ENCODE results near the gene ZSWIM8.

DNA sequence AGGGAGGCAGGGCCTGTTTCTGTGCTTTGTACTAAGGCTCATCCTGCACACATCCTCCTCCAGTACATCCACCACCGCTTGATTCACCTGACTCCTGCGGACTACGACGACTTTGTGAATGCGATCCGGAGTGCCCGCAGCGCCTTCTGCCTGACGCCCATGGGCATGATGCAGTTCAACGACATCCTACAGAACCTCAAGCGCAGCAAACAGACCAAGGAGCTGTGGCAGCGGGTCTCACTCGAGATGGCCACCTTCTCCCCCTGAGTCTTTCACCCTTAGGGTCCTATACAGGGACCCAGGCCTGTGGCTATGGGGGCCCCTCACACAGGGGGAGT is 15.8 kb downstream of the ZSWIM8 start:
- TF ChIP-seq EZH2 (IDR thresholded peaks at IDR 0.05; ENCODE audit: low read depth, low read length, severe bottlenecking) (no peak), KDM1A (IDR thresholded peaks at IDR 0.05; ENCODE audit: borderline replicate concordance, low read length) (no peak), HDAC6 (IDR thresholded peaks at IDR 0.05; ENCODE audit: low read depth, low read length) (no peak), RAD21 (IDR thresholded peaks at IDR 0.05 in 1 of 2, conservative IDR thresholded peaks at IDR 0.05 in 1 of 2; ENCODE audit: low read depth in 2 of 2, low read length in 2 of 2) (no peak), POLR2AphosphoS5 (IDR thresholded peaks at IDR 0.05; ENCODE audit: low read depth, low read length) (no peak), SIX5 (IDR thresholded peaks at IDR 0.05; ENCODE audit: low read depth, low read length) (no peak), EP300 (IDR thresholded peaks at IDR 0.05; ENCODE audit: borderline replicate concordance in 1 of 2, low read depth in 2 of 2, low read length in 2 of 2) (no peak), TAF1 (IDR thresholded peaks at IDR 0.05; ENCODE audit: low read depth, low read length) (no peak), ZNF274 (IDR thresholded peaks at IDR 0.05; ENCODE audit: borderline replicate concordance, extremely low read depth, low read length) (no peak), NRF1 (IDR thresholded peaks at IDR 0.05; ENCODE audit: low read depth, low read length) (no peak)
- TF ChIP-seq, protein P1, sequence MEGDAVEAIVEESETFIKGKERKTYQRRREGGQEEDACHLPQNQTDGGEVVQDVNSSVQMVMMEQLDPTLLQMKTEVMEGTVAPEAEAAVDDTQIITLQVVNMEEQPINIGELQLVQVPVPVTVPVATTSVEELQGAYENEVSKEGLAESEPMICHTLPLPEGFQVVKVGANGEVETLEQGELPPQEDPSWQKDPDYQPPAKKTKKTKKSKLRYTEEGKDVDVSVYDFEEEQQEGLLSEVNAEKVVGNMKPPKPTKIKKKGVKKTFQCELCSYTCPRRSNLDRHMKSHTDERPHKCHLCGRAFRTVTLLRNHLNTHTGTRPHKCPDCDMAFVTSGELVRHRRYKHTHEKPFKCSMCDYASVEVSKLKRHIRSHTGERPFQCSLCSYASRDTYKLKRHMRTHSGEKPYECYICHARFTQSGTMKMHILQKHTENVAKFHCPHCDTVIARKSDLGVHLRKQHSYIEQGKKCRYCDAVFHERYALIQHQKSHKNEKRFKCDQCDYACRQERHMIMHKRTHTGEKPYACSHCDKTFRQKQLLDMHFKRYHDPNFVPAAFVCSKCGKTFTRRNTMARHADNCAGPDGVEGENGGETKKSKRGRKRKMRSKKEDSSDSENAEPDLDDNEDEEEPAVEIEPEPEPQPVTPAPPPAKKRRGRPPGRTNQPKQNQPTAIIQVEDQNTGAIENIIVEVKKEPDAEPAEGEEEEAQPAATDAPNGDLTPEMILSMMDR (IDR thresholded peaks at IDR 0.05; ENCODE audit: control extremely low read depth in 1 of 3, insufficient read depth in 1 of 3, low read depth in 1 of 3, low read length in 3 of 3): no peak
